ENCODE results near the gene NDUFA13. TPM values are rescaled to one million over a fixed set of nuclear protein-coding genes. Genes with fewer than 3 reads are reported as not detected.

Gene NDUFA13
- total RNA-seq, 1 experiment from 2014 or later, result 339 TPM

DNA sequence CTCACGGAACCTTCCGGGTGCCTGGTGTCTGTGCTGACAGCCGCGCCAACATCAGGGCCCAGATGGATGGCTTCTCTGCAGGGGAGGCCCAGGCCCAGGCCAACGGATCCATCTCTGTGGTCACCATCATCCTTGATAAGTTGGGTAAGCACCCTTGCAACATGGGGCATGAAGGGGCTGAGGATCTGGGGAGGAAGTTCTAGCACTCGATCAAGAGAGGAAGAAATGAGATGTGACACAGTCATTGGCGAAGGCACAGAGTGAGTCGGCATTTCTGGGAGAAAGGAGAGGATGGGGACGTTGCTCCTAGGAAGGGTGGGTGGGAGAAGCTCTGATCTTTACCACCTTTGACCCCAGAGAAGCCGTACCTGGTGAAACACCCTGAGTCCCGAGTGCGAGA is 26.5 kb downstream of the NDUFA13 start (continued):
- TF ChIP-seq, protein P1, sequence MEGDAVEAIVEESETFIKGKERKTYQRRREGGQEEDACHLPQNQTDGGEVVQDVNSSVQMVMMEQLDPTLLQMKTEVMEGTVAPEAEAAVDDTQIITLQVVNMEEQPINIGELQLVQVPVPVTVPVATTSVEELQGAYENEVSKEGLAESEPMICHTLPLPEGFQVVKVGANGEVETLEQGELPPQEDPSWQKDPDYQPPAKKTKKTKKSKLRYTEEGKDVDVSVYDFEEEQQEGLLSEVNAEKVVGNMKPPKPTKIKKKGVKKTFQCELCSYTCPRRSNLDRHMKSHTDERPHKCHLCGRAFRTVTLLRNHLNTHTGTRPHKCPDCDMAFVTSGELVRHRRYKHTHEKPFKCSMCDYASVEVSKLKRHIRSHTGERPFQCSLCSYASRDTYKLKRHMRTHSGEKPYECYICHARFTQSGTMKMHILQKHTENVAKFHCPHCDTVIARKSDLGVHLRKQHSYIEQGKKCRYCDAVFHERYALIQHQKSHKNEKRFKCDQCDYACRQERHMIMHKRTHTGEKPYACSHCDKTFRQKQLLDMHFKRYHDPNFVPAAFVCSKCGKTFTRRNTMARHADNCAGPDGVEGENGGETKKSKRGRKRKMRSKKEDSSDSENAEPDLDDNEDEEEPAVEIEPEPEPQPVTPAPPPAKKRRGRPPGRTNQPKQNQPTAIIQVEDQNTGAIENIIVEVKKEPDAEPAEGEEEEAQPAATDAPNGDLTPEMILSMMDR (IDR thresholded peaks at IDR 0.05 in 2 of 3, conservative IDR thresholded peaks at IDR 0.05 in 1 of 3; ENCODE audit: borderline replicate concordance in 1 of 3, insufficient read depth in 1 of 3, low read depth in 2 of 3, low read length in 2 of 3), result no peak
- TF ChIP-seq, protein P2, sequence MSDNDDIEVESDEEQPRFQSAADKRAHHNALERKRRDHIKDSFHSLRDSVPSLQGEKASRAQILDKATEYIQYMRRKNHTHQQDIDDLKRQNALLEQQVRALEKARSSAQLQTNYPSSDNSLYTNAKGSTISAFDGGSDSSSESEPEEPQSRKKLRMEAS (IDR thresholded peaks at IDR 0.05), result no peak
- TF ChIP-seq JUND (IDR thresholded peaks at IDR 0.05) (no peak), YY1 (IDR thresholded peaks at IDR 0.05; ENCODE audit: extremely low read depth, insufficient replicate concordance, low read depth, low read length) (no peak), CBX3 (IDR thresholded peaks at IDR 0.05; ENCODE audit: low read depth) (no peak), TCF7L2 (IDR thresholded peaks at IDR 0.05; ENCODE audit: borderline replicate concordance, extremely low read depth, insufficient read depth, insufficient read length) (no peak), SP1 (IDR thresholded peaks at IDR 0.05; ENCODE audit: low read depth) (no peak)

DNA sequence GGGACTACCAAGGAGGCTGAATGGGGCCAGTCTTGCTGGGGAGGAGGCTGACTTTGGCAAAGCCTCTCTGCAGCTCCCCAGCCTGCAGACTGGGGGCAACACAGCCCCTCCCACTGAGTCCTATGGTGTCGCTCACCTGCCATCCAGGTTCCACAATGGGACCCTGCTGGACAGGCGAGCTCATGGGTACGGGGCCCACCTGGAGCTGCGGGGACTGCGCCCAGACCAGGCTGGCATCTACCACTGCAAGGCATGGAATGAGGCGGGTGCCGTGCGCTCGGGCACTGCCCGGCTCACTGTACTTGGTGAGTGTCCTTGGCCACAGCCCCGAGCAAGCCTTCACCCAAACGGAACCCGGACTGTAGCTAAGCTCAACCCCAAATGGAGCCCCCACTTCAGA is 27.1 kb downstream of the NDUFA13 start:
- Histone ChIP-seq H3K79me2 (ENCODE audit: insufficient read depth, low read length) (no peaks in the 10 kb centered on the region), H3K4me3 (replicated peaks in 1 of 2; ENCODE audit: low read depth in 1 of 2, low read length in 2 of 2) (no peak overlapping the region), H3K27ac (ENCODE audit: low read depth, low read length) (no peak overlapping the region), H3K9me3 (ENCODE audit: control insufficient read depth in 1 of 2, insufficient read depth in 1 of 2, low read depth in 1 of 2, low read length in 2 of 2) (no peaks in the 10 kb centered on the region), H3K36me3 (ENCODE audit: control insufficient read depth in 1 of 2, insufficient read depth in 2 of 2, low read length in 2 of 2) (no peaks in the 10 kb centered on the region), H3K9me2 (ENCODE audit: insufficient read depth) (no peaks in the 10 kb centered on the region), H2AFZ (ENCODE audit: low read depth, low read length, poor library complexity, severe bottlenecking) (no peak overlapping the region), H4K20me1 (ENCODE audit: insufficient read depth) (no peaks in the 10 kb centered on the region), H3K27me3 (ENCODE audit: insufficient read depth, low read length) (no peaks in the 10 kb centered on the region), H3K4me2 (ENCODE audit: low read length) (no peak overlapping the region), H3K9ac (ENCODE audit: low read length) (no peak overlapping the region), H3K4me1 (ENCODE audit: control insufficient read depth in 1 of 2, insufficient read depth in 2 of 2, low read length in 2 of 2) (peaks cover 12 to 31% of the 10 kb centered on the region in 2 experiments)
- no peak for ATAC-seq
- DNase-seq (ENCODE audit: low read depth, low spot score), result no peak
- BruUV-seq (replicated peaks), result no TSS peak
- ChIA-PET POLR2A (no interaction called here), RAD21 (ENCODE audit: low non-redundant PET in 1 of 2, low total read pairs in 2 of 2, uncharacterized antibody in 2 of 2, unreplicated experiment in 2 of 2) (no interaction called here), CTCF (interaction anchor here (1.3 kb wide), 1 partner anchor 10 kb away, joined by 3 read pairs; no protein-coding TSS in a partner anchor)
- intact Hi-C loops (cut with micrococcal nuclease), result loop anchor here (10.0 kb wide), 1 partner anchor 232 kb away; no protein-coding TSS in a partner anchor
- TF ChIP-seq ELF1 (IDR thresholded peaks at IDR 0.05; ENCODE audit: borderline replicate concordance, low read depth), result no peak
- no peak for TF ChIP-seq EZH2 (IDR thresholded peaks at IDR 0.05)
- no peak for TF ChIP-seq ZNF274 (IDR thresholded peaks at IDR 0.05; ENCODE audit: low read depth, low read length)
- TF ChIP-seq POLR2A (IDR thresholded peaks at IDR 0.05; ENCODE audit: borderline replicate concordance, extremely low read depth, insufficient read depth, insufficient read length), result no peak
- TF ChIP-seq SIN3A (IDR thresholded peaks at IDR 0.05; ENCODE audit: low read depth), result no peak
- TF ChIP-seq RAD21 (IDR thresholded peaks at IDR 0.05; ENCODE audit: low read depth), result no peak
- TF ChIP-seq EGR1 (IDR thresholded peaks at IDR 0.05; ENCODE audit: low read depth), result no peak
- no peak for TF ChIP-seq POLR2AphosphoS5 (IDR thresholded peaks at IDR 0.05; ENCODE audit: low read depth, low read length)
- TF ChIP-seq FOSL1 (IDR thresholded peaks at IDR 0.05; ENCODE audit: low read depth), result no peak
- TF ChIP-seq ZFX (IDR thresholded peaks at IDR 0.05), result no peak
- no peak for TF ChIP-seq TCF7L2 (IDR thresholded peaks at IDR 0.05; ENCODE audit: borderline replicate concordance, extremely low read depth, insufficient read depth, insufficient read length)
- TF ChIP-seq JUND (IDR thresholded peaks at IDR 0.05), result no peak
- TF ChIP-seq, protein P1 (IDR thresholded peaks at IDR 0.05 in 2 of 3, conservative IDR thresholded peaks at IDR 0.05 in 1 of 3; ENCODE audit: borderline replicate concordance in 1 of 3, insufficient read depth in 1 of 3, low read depth in 2 of 3, low read length in 2 of 3), result no peak
- TF ChIP-seq SRF (IDR thresholded peaks at IDR 0.05; ENCODE audit: low read depth), result no peak
- TF ChIP-seq, protein P3, sequence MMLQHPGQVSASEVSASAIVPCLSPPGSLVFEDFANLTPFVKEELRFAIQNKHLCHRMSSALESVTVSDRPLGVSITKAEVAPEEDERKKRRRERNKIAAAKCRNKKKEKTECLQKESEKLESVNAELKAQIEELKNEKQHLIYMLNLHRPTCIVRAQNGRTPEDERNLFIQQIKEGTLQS (IDR thresholded peaks at IDR 0.05), result no peak
- TF ChIP-seq CBX3 (IDR thresholded peaks at IDR 0.05; ENCODE audit: low read depth), result no peak
- no peak for TF ChIP-seq SP1 (IDR thresholded peaks at IDR 0.05; ENCODE audit: low read depth)
- TF ChIP-seq, protein P2 (IDR thresholded peaks at IDR 0.05), result no peak

Data from HCT116 (cell line).